ENCODE results near the gene CLIP4.

The CLIP4 gene

GRCh38 chr2:29157131-29157530 is 41.9 kb downstream of the CLIP4 start:
- Histone ChIP-seq H3K4me1 (peaks cover 0 to 26% (median 2%) of the 10 kb centered on the region in 4 donors), H3K27ac (peak overlapping the region in 1 of 2 donors; percentile 36), H3K27me3 (no peaks in the 10 kb centered on the region), H3K4me3 (no peak overlapping the region), H3K36me3 (peaks cover 5 to 68% (median 52%) of the 10 kb centered on the region in 3 donors), H3K9me3 (no peaks in the 10 kb centered on the region)
- intact Hi-C loops (cut with DNase I; ENCODE audit: low total_unique reads), result no loop called here
- TF ChIP-seq CTCF (IDR thresholded peaks at IDR 0.05), result no peak
- no peak for DNase-seq

- no peaks in the 10 kb centered on the region for H3K27me3 ChIP-seq
- H3K9me3 ChIP-seq, result no peaks in the 10 kb centered on the region
- DNase-seq, result no peak
- H3K36me3 ChIP-seq, result peaks cover 5 to 53% (median 35%) of the 10 kb centered on the region in 3 donors
- peak overlapping the region in 1 of 2 donors; percentile 36 for H3K27ac ChIP-seq
- no peak for TF ChIP-seq CTCF (IDR thresholded peaks at IDR 0.05)
- H3K4me1 ChIP-seq, result peaks cover 0 to 26% (median 2%) of the 10 kb centered on the region in 4 donors
- intact Hi-C loops (cut with DNase I; ENCODE audit: low total_unique reads), result no loop called here
- H3K4me3 ChIP-seq, result no peak overlapping the region
Measured at GRCh38 chr2:29159125-29159524, 43.9 kb downstream of the CLIP4 start.

- Histone ChIP-seq H3K4me3 (no peak overlapping the region), H3K27ac (no peak overlapping the region), H3K36me3 (peaks cover 5 to 44% (median 28%) of the 10 kb centered on the region in 3 donors), H3K27me3 (no peaks in the 10 kb centered on the region), H3K9me3 (no peaks in the 10 kb centered on the region), H3K4me1 (peaks cover 0 to 26% (median 2%) of the 10 kb centered on the region in 4 donors)
- intact Hi-C loops (cut with DNase I; ENCODE audit: low total_unique reads), result no loop called here
- TF ChIP-seq CTCF (IDR thresholded peaks at IDR 0.05), result no peak
- DNase-seq, result no peak
Measured at GRCh38 chr2:29160184-29160583, 45.0 kb downstream of the CLIP4 start.

GRCh38 chr2:29162204-29162928 is 47.2 kb downstream of the CLIP4 start:
- no peak for TF ChIP-seq CTCF (IDR thresholded peaks at IDR 0.05)

GRCh38 chr2:29164091-29164846 is 49.1 kb downstream of the CLIP4 start:
- peaks cover 15 to 42% (median 21%) of the 10 kb centered on the region in 3 donors for H3K36me3 ChIP-seq
- no peak for TF ChIP-seq CTCF (IDR thresholded peaks at IDR 0.05)
- H3K4me3 ChIP-seq, result no peak overlapping the region
- H3K9me3 ChIP-seq, result no peaks in the 10 kb centered on the region
- no peak overlapping the region for H3K27ac ChIP-seq
- DNase-seq, result no peak
- intact Hi-C loops (cut with DNase I; ENCODE audit: low total_unique reads), result no loop called here
- no peaks in the 10 kb centered on the region for H3K27me3 ChIP-seq
- H3K4me1 ChIP-seq, result peaks cover 0 to 2% (median 0%) of the 10 kb centered on the region in 4 donors

More at GRCh38 chr2:29162204-29162928, 47.2 kb downstream of the CLIP4 start:
- no peak for DNase-seq
- H3K4me1 ChIP-seq, result peaks cover 0 to 21% (median 2%) of the 10 kb centered on the region in 4 donors
- peaks cover 3 to 34% (median 25%) of the 10 kb centered on the region in 3 donors for H3K36me3 ChIP-seq
- no peaks in the 10 kb centered on the region for H3K9me3 ChIP-seq
- no peak overlapping the region for H3K27ac ChIP-seq
- intact Hi-C loops (cut with DNase I; ENCODE audit: low total_unique reads), result no loop called here
- no peak overlapping the region for H3K4me3 ChIP-seq
- no peaks in the 10 kb centered on the region for H3K27me3 ChIP-seq
